ENCODE results near the gene MYO5A.
"Not testable (repeated sequence)": the region's sequence is repeated elsewhere in the genome, so short reads cannot be mapped to it uniquely, and the experiment has no call there.

The MYO5A gene

GRCh38 chr15:52459701-52460100 lies 69.0 kb downstream of the MYO5A start:
- not testable (repeated sequence) for DNase-seq, H3K27me3 Mint-ChIP-seq
- peaks cover 17 to 47% of the 10 kb centered on the region in 2 donors for H3K4me1 Mint-ChIP-seq (ENCODE audit: low read depth in 2 of 2)

GRCh38 chr15:52459265-52459664 lies 69.4 kb downstream of the MYO5A start:
- H3K4me3 Mint-ChIP-seq; H3K27me3 Mint-ChIP-seq; ATAC-seq (replicated peaks); H3K36me3 Mint-ChIP-seq (ENCODE audit: insufficient read depth); DNase-seq; H3K9me3 Mint-ChIP-seq: not testable (repeated sequence)
- H3K27ac Mint-ChIP-seq: peak overlapping the region in 1 of 2 donors; percentile 3
- peaks cover 15 to 45% of the 10 kb centered on the region in 2 donors for H3K4me1 Mint-ChIP-seq (ENCODE audit: low read depth in 2 of 2)

More at GRCh38 chr15:52459701-52460100, 69.0 kb downstream of the MYO5A start:
- peak overlapping the region in 1 of 2 donors; percentile 17 for H3K27ac Mint-ChIP-seq
- H3K9me3 Mint-ChIP-seq; ATAC-seq (replicated peaks); H3K4me3 Mint-ChIP-seq; H3K36me3 Mint-ChIP-seq (ENCODE audit: insufficient read depth): not testable (repeated sequence)

GRCh38 chr15:52448011-52448890 lies 80.4 kb downstream of the MYO5A start:
- no peak for DNase-seq
- Mint-ChIP-seq H3K4me3 (no peak overlapping the region), H3K27ac (peak overlapping the region in 1 of 2 donors; percentile 57), H3K27me3 (no peaks in the 10 kb centered on the region), H3K9me3 (no peaks in the 10 kb centered on the region), H3K4me1 (ENCODE audit: low read depth in 2 of 2) (peaks cover 23 to 54% of the 10 kb centered on the region in 2 donors), H3K36me3 (ENCODE audit: insufficient read depth) (no peaks in the 10 kb centered on the region)
- ATAC-seq (replicated peaks): no peak

GRCh38 chr15:52445954-52446353 lies 82.7 kb downstream of the MYO5A start:
- Mint-ChIP-seq H3K4me1 (ENCODE audit: low read depth in 2 of 2) (peaks cover 18 to 46% of the 10 kb centered on the region in 2 donors), H3K36me3 (ENCODE audit: insufficient read depth) (no peaks in the 10 kb centered on the region), H3K27me3 (no peaks in the 10 kb centered on the region), H3K27ac (peak overlapping the region in 1 of 2 donors; percentile 73), H3K9me3 (no peaks in the 10 kb centered on the region), H3K4me3 (no peak overlapping the region)
- ATAC-seq (replicated peaks) (no peak), DNase-seq (no peak)

- Mint-ChIP-seq H3K4me3 (no peak overlapping the region), H3K27me3 (no peaks in the 10 kb centered on the region), H3K9me3 (no peaks in the 10 kb centered on the region), H3K36me3 (ENCODE audit: insufficient read depth) (no peaks in the 10 kb centered on the region), H3K4me1 (ENCODE audit: low read depth in 2 of 2) (peaks cover 21 to 46% of the 10 kb centered on the region in 2 donors), H3K27ac (peak overlapping the region in 1 of 2 donors; percentile 73)
- ATAC-seq (replicated peaks) (no peak), DNase-seq (no peak)
Observed at GRCh38 chr15:52445553-52445952, 83.1 kb downstream of the MYO5A start.

- not testable (repeated sequence) for H3K4me3 Mint-ChIP-seq, H3K27ac Mint-ChIP-seq
Observed at GRCh38 chr15:52443205-52443604, 85.5 kb downstream of the MYO5A start.

DNA sequence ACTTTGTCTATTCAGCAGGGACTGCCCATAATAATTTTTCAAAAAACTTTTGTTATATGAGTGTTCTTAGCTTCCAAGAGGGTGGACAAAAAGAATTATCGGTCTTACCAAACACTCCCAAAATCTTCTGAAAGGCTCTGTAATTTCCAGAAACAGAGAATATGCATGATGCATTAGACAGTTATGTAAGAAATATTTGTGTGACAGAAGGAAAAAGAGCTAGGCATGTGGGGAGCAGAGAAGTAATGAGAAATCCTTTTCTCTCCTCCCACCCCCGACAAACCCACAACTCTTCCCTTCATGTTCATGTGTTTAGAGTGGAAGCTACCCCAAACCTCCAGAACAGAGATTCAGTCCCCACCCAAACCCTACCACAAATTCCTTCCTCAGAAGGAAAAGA lies 86.8 kb downstream of the MYO5A start:
- Mint-ChIP-seq H3K4me1 (ENCODE audit: low read depth in 2 of 2) (peaks cover 17 to 49% of the 10 kb centered on the region in 2 donors), H3K9me3 (no peaks in the 10 kb centered on the region), H3K4me3 (no peak overlapping the region), H3K36me3 (ENCODE audit: insufficient read depth) (no peaks in the 10 kb centered on the region), H3K27ac (peak overlapping the region in 1 of 2 donors; percentile 12), H3K27me3 (no peaks in the 10 kb centered on the region)
- DNase-seq (no peak), ATAC-seq (replicated peaks) (no peak)

More at GRCh38 chr15:52443205-52443604, 85.5 kb downstream of the MYO5A start:
- ATAC-seq (replicated peaks); H3K36me3 Mint-ChIP-seq (ENCODE audit: insufficient read depth); DNase-seq; H3K27me3 Mint-ChIP-seq; H3K9me3 Mint-ChIP-seq: not testable (repeated sequence)
- H3K4me1 Mint-ChIP-seq (ENCODE audit: low read depth in 2 of 2): peaks cover 23 to 52% of the 10 kb centered on the region in 2 donors

DNA sequence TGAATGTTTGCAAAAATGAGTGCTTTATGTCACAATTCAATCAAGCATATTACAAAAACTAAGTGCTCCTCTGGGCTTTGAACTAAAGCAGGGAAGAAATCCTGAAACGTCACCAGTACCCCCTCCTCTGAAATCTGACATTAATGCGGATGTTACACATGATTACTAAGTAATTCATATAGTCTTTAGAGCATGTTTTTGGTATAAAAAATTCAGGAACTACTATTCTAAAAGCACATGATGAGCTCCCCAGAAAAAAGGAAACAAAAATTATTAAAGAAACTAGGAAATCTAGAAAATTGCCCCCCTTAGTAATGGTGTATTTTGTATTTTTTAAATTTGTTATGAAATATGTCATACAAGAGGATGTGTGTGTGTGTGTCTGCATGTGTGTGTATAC lies 87.7 kb downstream of the MYO5A start:
- no peak for DNase-seq
- ATAC-seq (replicated peaks): no peak
- Mint-ChIP-seq H3K27me3 (no peaks in the 10 kb centered on the region), H3K4me3 (no peak overlapping the region), H3K9me3 (no peaks in the 10 kb centered on the region), H3K4me1 (ENCODE audit: low read depth in 2 of 2) (peaks cover 19 to 52% of the 10 kb centered on the region in 2 donors), H3K36me3 (ENCODE audit: insufficient read depth) (no peaks in the 10 kb centered on the region), H3K27ac (no peak overlapping the region)

- ATAC-seq (replicated peaks) (no peak), DNase-seq (no peak)
- Mint-ChIP-seq H3K4me1 (ENCODE audit: low read depth in 2 of 2) (peaks cover 19 to 48% of the 10 kb centered on the region in 2 donors), H3K27me3 (no peaks in the 10 kb centered on the region), H3K9me3 (no peaks in the 10 kb centered on the region), H3K4me3 (no peak overlapping the region), H3K36me3 (ENCODE audit: insufficient read depth) (no peaks in the 10 kb centered on the region), H3K27ac (no peak overlapping the region)
Observed at GRCh38 chr15:52440414-52440813, 88.3 kb downstream of the MYO5A start.

- no peaks in the 10 kb centered on the region for H3K9me3 Mint-ChIP-seq
- H3K27me3 Mint-ChIP-seq: no peaks in the 10 kb centered on the region
- ATAC-seq (replicated peaks): no peak
- H3K36me3 Mint-ChIP-seq (ENCODE audit: insufficient read depth): no peaks in the 10 kb centered on the region
- H3K4me3 Mint-ChIP-seq: no peak overlapping the region
- peak overlapping the region in 1 of 2 donors; percentile 9 for H3K27ac Mint-ChIP-seq
- no peak for DNase-seq
- H3K4me1 Mint-ChIP-seq (ENCODE audit: low read depth in 2 of 2): peaks cover 19 to 43% of the 10 kb centered on the region in 2 donors
Observed at GRCh38 chr15:52439470-52439869, 89.2 kb downstream of the MYO5A start.

DNA sequence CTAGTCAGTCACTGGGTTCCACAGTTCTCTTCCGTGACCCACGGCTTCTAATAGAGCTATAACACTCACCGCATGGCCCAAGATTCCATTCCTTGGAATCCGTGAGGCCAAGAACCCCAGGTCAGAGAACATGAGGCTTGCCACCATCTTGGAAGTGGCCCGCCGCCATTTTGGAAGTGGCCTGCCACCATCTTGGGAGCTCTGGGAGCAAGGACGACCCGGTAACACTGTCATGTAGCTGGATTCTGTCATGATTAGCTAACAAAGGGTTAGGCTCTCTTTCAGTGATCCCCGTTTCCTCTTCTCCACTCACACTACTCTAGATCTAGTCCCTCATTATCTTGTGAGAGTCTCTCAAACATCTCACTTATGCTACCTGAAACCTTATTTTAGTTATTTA lies 89.6 kb downstream of the MYO5A start:
- not testable (repeated sequence) for H3K4me3 Mint-ChIP-seq; DNase-seq; H3K9me3 Mint-ChIP-seq; H3K36me3 Mint-ChIP-seq (ENCODE audit: insufficient read depth); H3K27me3 Mint-ChIP-seq; ATAC-seq (replicated peaks)
- peak overlapping the region in 1 of 2 donors; percentile 9 for H3K27ac Mint-ChIP-seq
- peaks cover 19 to 43% of the 10 kb centered on the region in 2 donors for H3K4me1 Mint-ChIP-seq (ENCODE audit: low read depth in 2 of 2)

DNA sequence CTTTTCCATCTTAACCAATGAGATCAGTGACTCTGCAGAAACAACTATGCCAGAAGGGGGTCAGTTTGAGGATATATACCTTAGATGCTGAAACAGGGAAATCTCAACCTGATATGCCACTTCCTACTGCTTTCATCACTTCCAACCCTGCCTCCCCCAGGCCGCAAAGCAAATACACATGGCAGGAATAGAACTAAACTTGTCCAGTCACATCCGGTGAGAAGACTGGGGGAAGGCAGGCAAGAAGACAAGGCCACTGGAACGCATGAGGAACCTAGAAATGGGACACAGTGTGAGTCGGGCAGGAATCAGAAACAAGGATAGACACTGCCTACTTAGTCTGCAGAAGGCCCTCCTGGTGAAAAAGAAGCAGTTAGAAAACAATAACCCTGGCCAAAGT lies 90.6 kb downstream of the MYO5A start:
- no peaks in the 10 kb centered on the region for H3K36me3 Mint-ChIP-seq (ENCODE audit: insufficient read depth)
- no peaks in the 10 kb centered on the region for H3K9me3 Mint-ChIP-seq
- H3K27me3 Mint-ChIP-seq: no peaks in the 10 kb centered on the region
- no peak for DNase-seq
- H3K4me1 Mint-ChIP-seq (ENCODE audit: low read depth in 2 of 2): peaks cover 19 to 43% of the 10 kb centered on the region in 2 donors
- no peak overlapping the region for H3K4me3 Mint-ChIP-seq
- peak; percentile 36 for ATAC-seq (replicated peaks)
- peak overlapping the region in 1 of 2 donors; percentile 49 for H3K27ac Mint-ChIP-seq

GRCh38 chr15:52437646-52438045 lies 91.0 kb downstream of the MYO5A start:
- Mint-ChIP-seq H3K4me3 (no peak overlapping the region), H3K27ac (peak overlapping the region; percentile 49 to 69), H3K4me1 (ENCODE audit: low read depth in 2 of 2) (peaks cover 21 to 45% of the 10 kb centered on the region in 2 donors), H3K9me3 (no peaks in the 10 kb centered on the region), H3K27me3 (no peaks in the 10 kb centered on the region), H3K36me3 (ENCODE audit: insufficient read depth) (no peaks in the 10 kb centered on the region)
- ATAC-seq (replicated peaks) (no peak), DNase-seq (no peak)

- Mint-ChIP-seq H3K27ac (peak overlapping the region in 1 of 2 donors; percentile 69), H3K36me3 (ENCODE audit: insufficient read depth) (no peaks in the 10 kb centered on the region), H3K27me3 (no peaks in the 10 kb centered on the region), H3K9me3 (no peaks in the 10 kb centered on the region), H3K4me1 (ENCODE audit: low read depth in 2 of 2) (peaks cover 22 to 45% of the 10 kb centered on the region in 2 donors), H3K4me3 (no peak overlapping the region)
- DNase-seq (no peak), ATAC-seq (replicated peaks) (no peak)
Observed at GRCh38 chr15:52436981-52437380, 91.7 kb downstream of the MYO5A start.
